ENCODE data around the gene SLU7.

Gene SLU7

GRCh38 chr5:160450164-160450932 is 31.5 kb upstream of the SLU7 start:
- no peak for DNase-seq
- no peaks in the 10 kb centered on the region for H4K20me1 ChIP-seq (ENCODE audit: insufficient read depth, low read length)
- H3K27ac ChIP-seq (ENCODE audit: low read length): no peak overlapping the region
- TF ChIP-seq EZH2 (IDR thresholded peaks at IDR 0.05; ENCODE audit: borderline replicate concordance, low read depth, low read length, severe bottlenecking): no peak
- TF ChIP-seq, protein P1, sequence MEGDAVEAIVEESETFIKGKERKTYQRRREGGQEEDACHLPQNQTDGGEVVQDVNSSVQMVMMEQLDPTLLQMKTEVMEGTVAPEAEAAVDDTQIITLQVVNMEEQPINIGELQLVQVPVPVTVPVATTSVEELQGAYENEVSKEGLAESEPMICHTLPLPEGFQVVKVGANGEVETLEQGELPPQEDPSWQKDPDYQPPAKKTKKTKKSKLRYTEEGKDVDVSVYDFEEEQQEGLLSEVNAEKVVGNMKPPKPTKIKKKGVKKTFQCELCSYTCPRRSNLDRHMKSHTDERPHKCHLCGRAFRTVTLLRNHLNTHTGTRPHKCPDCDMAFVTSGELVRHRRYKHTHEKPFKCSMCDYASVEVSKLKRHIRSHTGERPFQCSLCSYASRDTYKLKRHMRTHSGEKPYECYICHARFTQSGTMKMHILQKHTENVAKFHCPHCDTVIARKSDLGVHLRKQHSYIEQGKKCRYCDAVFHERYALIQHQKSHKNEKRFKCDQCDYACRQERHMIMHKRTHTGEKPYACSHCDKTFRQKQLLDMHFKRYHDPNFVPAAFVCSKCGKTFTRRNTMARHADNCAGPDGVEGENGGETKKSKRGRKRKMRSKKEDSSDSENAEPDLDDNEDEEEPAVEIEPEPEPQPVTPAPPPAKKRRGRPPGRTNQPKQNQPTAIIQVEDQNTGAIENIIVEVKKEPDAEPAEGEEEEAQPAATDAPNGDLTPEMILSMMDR (IDR thresholded peaks at IDR 0.05; ENCODE audit: borderline replicate concordance, extremely low read depth, low read length, poor library complexity, severe bottlenecking): no peak
- H2AFZ ChIP-seq (ENCODE audit: low read depth, low read length): no peak overlapping the region
- no peak overlapping the region for H3K4me3 ChIP-seq (ENCODE audit: low read depth in 1 of 2, low read length in 2 of 2)
- no peak overlapping the region for H3K9ac ChIP-seq (ENCODE audit: low read depth, low read length)
- H3K4me2 ChIP-seq (ENCODE audit: insufficient read depth, low read length): no peak overlapping the region
- no peaks in the 10 kb centered on the region for H3K27me3 ChIP-seq (ENCODE audit: insufficient read depth, low read length, poor library complexity)
- H3K9me3 ChIP-seq (ENCODE audit: insufficient read depth, low read length, severe bottlenecking): no peaks in the 10 kb centered on the region
- H3K79me2 ChIP-seq (ENCODE audit: insufficient read depth, low read length): no peaks in the 10 kb centered on the region
- no peak for ATAC-seq (ENCODE audit: insufficient read depth, low read depth)
- no peaks in the 10 kb centered on the region for H3K36me3 ChIP-seq (ENCODE audit: insufficient read depth, low read length)
- H3K4me1 ChIP-seq (ENCODE audit: insufficient read depth, low read length): no peaks in the 10 kb centered on the region

- no peaks in the 10 kb centered on the region for H3K9me3 ChIP-seq (ENCODE audit: insufficient read depth, low read length, severe bottlenecking)
- TF ChIP-seq, protein P1 (IDR thresholded peaks at IDR 0.05; ENCODE audit: borderline replicate concordance, extremely low read depth, low read length, poor library complexity, severe bottlenecking): no peak
- TF ChIP-seq EZH2 (IDR thresholded peaks at IDR 0.05; ENCODE audit: borderline replicate concordance, low read depth, low read length, severe bottlenecking): no peak
- H3K27ac ChIP-seq (ENCODE audit: low read length): no peak overlapping the region
- no peak overlapping the region for H3K4me2 ChIP-seq (ENCODE audit: insufficient read depth, low read length)
- H3K79me2 ChIP-seq (ENCODE audit: insufficient read depth, low read length): no peaks in the 10 kb centered on the region
- no peaks in the 10 kb centered on the region for H3K27me3 ChIP-seq (ENCODE audit: insufficient read depth, low read length, poor library complexity)
- no peaks in the 10 kb centered on the region for H4K20me1 ChIP-seq (ENCODE audit: insufficient read depth, low read length)
- H3K9ac ChIP-seq (ENCODE audit: low read depth, low read length): no peak overlapping the region
- H3K36me3 ChIP-seq (ENCODE audit: insufficient read depth, low read length): no peaks in the 10 kb centered on the region
- H2AFZ ChIP-seq (ENCODE audit: low read depth, low read length): no peak overlapping the region
- DNase-seq (no peak), ATAC-seq (ENCODE audit: insufficient read depth, low read depth) (no peak)
- no peaks in the 10 kb centered on the region for H3K4me1 ChIP-seq (ENCODE audit: insufficient read depth, low read length)
- no peak overlapping the region for H3K4me3 ChIP-seq (ENCODE audit: low read depth in 1 of 2, low read length in 2 of 2)
Measured at GRCh38 chr5:160449458-160449857, 30.6 kb upstream of the SLU7 start.

GRCh38 chr5:160448886-160449285 is 30.0 kb upstream of the SLU7 start:
- H3K27ac ChIP-seq (ENCODE audit: low read length): no peak overlapping the region
- no peak overlapping the region for H3K9ac ChIP-seq (ENCODE audit: low read depth, low read length)
- H3K27me3 ChIP-seq (ENCODE audit: insufficient read depth, low read length, poor library complexity): no peaks in the 10 kb centered on the region
- DNase-seq: no peak
- H3K36me3 ChIP-seq (ENCODE audit: insufficient read depth, low read length): no peaks in the 10 kb centered on the region
- no peaks in the 10 kb centered on the region for H4K20me1 ChIP-seq (ENCODE audit: insufficient read depth, low read length)
- TF ChIP-seq, protein P1 (IDR thresholded peaks at IDR 0.05; ENCODE audit: borderline replicate concordance, extremely low read depth, low read length, poor library complexity, severe bottlenecking): no peak
- TF ChIP-seq EZH2 (IDR thresholded peaks at IDR 0.05; ENCODE audit: borderline replicate concordance, low read depth, low read length, severe bottlenecking): no peak
- H3K4me3 ChIP-seq (ENCODE audit: low read depth in 1 of 2, low read length in 2 of 2): no peak overlapping the region
- H3K4me2 ChIP-seq (ENCODE audit: insufficient read depth, low read length): no peak overlapping the region
- no peaks in the 10 kb centered on the region for H3K4me1 ChIP-seq (ENCODE audit: insufficient read depth, low read length)
- no peak overlapping the region for H2AFZ ChIP-seq (ENCODE audit: low read depth, low read length)
- H3K79me2 ChIP-seq (ENCODE audit: insufficient read depth, low read length): no peaks in the 10 kb centered on the region
- no peaks in the 10 kb centered on the region for H3K9me3 ChIP-seq (ENCODE audit: insufficient read depth, low read length, severe bottlenecking)
- no peak for ATAC-seq (ENCODE audit: insufficient read depth, low read depth)
